Stomach (tissue), 4 donors: ENCODE measurements around the gene SNCA.

ENCODE experiments used
- EP300 ChIP-seq: sonication (generic); formaldehyde crosslinking; IDR thresholded peaks from one replicate; pipeline ENCODE4 v1.6.1; 2017; ENCODE audit warnings: antibody characterized with exemption
- POLR2A ChIP-seq, 4 donors: fragments of 450-650 bp; IDR thresholded peaks; one replicate each; pipeline ENCODE4 v1.6.1; 2016; ENCODE audit warnings: antibody characterized with exemption in 4 of 4, control low read depth in 2 of 4, mild to moderate bottlenecking in 1 of 4, moderate library complexity in 1 of 4
- POLR2AphosphoS5 ChIP-seq, 3 donors: sonication (generic); formaldehyde crosslinking; IDR thresholded peaks; one replicate each; pipeline ENCODE4 v1.6.1; 2016; ENCODE audit warnings: antibody characterized with exemption in 3 of 3
- TF ChIP-seq, protein P1 (sequence below), 7 experiments: fragments of 450-650 bp in 4 of 7; fragments of 200-600 bp in 3 of 7; sonication (generic) in 3 of 7; IDR thresholded peaks; one replicate each; pipeline ENCODE4 v1.5.1; 2016 to 2019; ENCODE audit warnings: antibody characterized with exemption in 7 of 7, control low read depth in 2 of 7, mild to moderate bottlenecking in 1 of 7

GRCh38 chr4:89685690-89686089 lies 151.3 kb downstream of the SNCA start:
- TF ChIP-seq, protein P1, sequence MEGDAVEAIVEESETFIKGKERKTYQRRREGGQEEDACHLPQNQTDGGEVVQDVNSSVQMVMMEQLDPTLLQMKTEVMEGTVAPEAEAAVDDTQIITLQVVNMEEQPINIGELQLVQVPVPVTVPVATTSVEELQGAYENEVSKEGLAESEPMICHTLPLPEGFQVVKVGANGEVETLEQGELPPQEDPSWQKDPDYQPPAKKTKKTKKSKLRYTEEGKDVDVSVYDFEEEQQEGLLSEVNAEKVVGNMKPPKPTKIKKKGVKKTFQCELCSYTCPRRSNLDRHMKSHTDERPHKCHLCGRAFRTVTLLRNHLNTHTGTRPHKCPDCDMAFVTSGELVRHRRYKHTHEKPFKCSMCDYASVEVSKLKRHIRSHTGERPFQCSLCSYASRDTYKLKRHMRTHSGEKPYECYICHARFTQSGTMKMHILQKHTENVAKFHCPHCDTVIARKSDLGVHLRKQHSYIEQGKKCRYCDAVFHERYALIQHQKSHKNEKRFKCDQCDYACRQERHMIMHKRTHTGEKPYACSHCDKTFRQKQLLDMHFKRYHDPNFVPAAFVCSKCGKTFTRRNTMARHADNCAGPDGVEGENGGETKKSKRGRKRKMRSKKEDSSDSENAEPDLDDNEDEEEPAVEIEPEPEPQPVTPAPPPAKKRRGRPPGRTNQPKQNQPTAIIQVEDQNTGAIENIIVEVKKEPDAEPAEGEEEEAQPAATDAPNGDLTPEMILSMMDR (IDR thresholded peaks at IDR 0.05): no peak
- TF ChIP-seq EP300 (no peak), POLR2AphosphoS5 (IDR thresholded peaks at IDR 0.05) (no peak), POLR2A (IDR thresholded peaks at IDR 0.05) (no peak)
